GM19397 (cell line): ENCODE data around the gene PLXNA4.

Experiments used
- ATAC-seq: cut with Tn5 transposase; IDR thresholded peaks from one replicate; pipeline ENCODE4 v1.9.1; 2021; ENCODE audit warnings: mild to moderate bottlenecking, moderate library complexity; ENCODE audit not compliant: unreplicated experiment

The PLXNA4 gene

GRCh38 chr7:132290021-132290420 is 286.2 kb downstream of the PLXNA4 start:
- ATAC-seq = no peak

- ATAC-seq = no peak
These were observed 289.4 kb downstream of the PLXNA4 start for GRCh38 chr7:132286836-132287235.

- ATAC-seq = no peak
These were observed 295.9 kb downstream of the PLXNA4 start for GRCh38 chr7:132280335-132280734.

- no peak for ATAC-seq
These were observed 296.6 kb downstream of the PLXNA4 start for GRCh38 chr7:132279718-132280117.

- no peak for ATAC-seq
These were observed 299.1 kb downstream of the PLXNA4 start for GRCh38 chr7:132276976-132277725.

- no peak for ATAC-seq
These were observed 300.0 kb downstream of the PLXNA4 start for GRCh38 chr7:132276234-132276630.

GRCh38 chr7:132275416-132276233 is 300.6 kb downstream of the PLXNA4 start:
- no peak for ATAC-seq

GRCh38 chr7:132272763-132273371 is 303.4 kb downstream of the PLXNA4 start:
- ATAC-seq = no peak

GRCh38 chr7:132270517-132270916 is 305.8 kb downstream of the PLXNA4 start:
- ATAC-seq = no peak

- no peak for ATAC-seq
These were observed 306.6 kb downstream of the PLXNA4 start for GRCh38 chr7:132269718-132270117.

- no peak for ATAC-seq
These were observed 313.1 kb downstream of the PLXNA4 start for GRCh38 chr7:132263151-132263550.

GRCh38 chr7:132262160-132262470 is 314.2 kb downstream of the PLXNA4 start:
- ATAC-seq = no peak

GRCh38 chr7:132261327-132262159 is 314.7 kb downstream of the PLXNA4 start:
- ATAC-seq = no peak

GRCh38 chr7:132258231-132258630 is 318.0 kb downstream of the PLXNA4 start:
- ATAC-seq = no peak

- ATAC-seq = no peak
These were observed 319.0 kb downstream of the PLXNA4 start for GRCh38 chr7:132257253-132257652.

- no peak for ATAC-seq
These were observed 319.5 kb downstream of the PLXNA4 start for GRCh38 chr7:132256721-132257212.

GRCh38 chr7:132255898-132256297 is 320.4 kb downstream of the PLXNA4 start:
- no peak for ATAC-seq

GRCh38 chr7:132255115-132255797 is 321.0 kb downstream of the PLXNA4 start:
- no peak for ATAC-seq

- no peak for ATAC-seq
These were observed 321.8 kb downstream of the PLXNA4 start for GRCh38 chr7:132254455-132254854.

GRCh38 chr7:132252793-132253100 is 323.5 kb downstream of the PLXNA4 start:
- ATAC-seq = no peak

- no peak for ATAC-seq
These were observed 325.0 kb downstream of the PLXNA4 start for GRCh38 chr7:132251327-132251659.
